Neural cell (in vitro differentiated cells): Measurements from ENCODE around the gene BNC2. TPM values are rescaled to one million over a fixed set of nuclear protein-coding genes. Genes with fewer than 3 reads are reported as not detected.

Source experiments
- H2AFZ ChIP-seq: fragments of 200-600, 300-800 bp; sonication (generic), shearing (Covaris generic); 2 replicates; pipeline ENCODE4 v1.6.0; 2014; ENCODE audit warnings: low read depth, mild to moderate bottlenecking, antibody characterized with exemption, low read length, moderate library complexity
- H3F3A ChIP-seq: fragments of 200-600 bp; shearing (Covaris generic); 2 replicates; pipeline ENCODE4 v1.6.1; 2016; ENCODE audit warnings: mild to moderate bottlenecking, moderate library complexity, mixed read lengths, antibody characterized with exemption, low read length; ENCODE audit not compliant: insufficient read depth, poor library complexity, severe bottlenecking
- H3K27ac ChIP-seq: fragments of 200-600, 300-800 bp; sonication (generic), shearing (Covaris generic); 2 replicates; pipeline ENCODE4 v1.5.1; 2014; ENCODE audit warnings: mild to moderate bottlenecking, low read length, moderate library complexity
- H3K27me3 ChIP-seq: fragments of 300-800, 200-600 bp; sonication (generic), shearing (Covaris generic); 2 replicates; pipeline ENCODE4 v1.6.0; 2014; ENCODE audit warnings: mild to moderate bottlenecking, low read depth, low read length, moderate library complexity; ENCODE audit not compliant: insufficient read depth
- H3K36me3 ChIP-seq: fragments of 300-800, 200-600 bp; sonication (generic), shearing (Covaris generic); 2 replicates; pipeline ENCODE4 v1.5.1; 2014; ENCODE audit warnings: mild to moderate bottlenecking, antibody characterized with exemption, low read length, moderate library complexity; ENCODE audit not compliant: insufficient read depth
- H3K4me2 ChIP-seq: fragments of 300-800, 200-600 bp; sonication (generic), shearing (Covaris generic); 2 replicates; pipeline ENCODE4 v1.6.0; 2014; ENCODE audit warnings: mild to moderate bottlenecking, low read length
- H3K4me3 ChIP-seq: fragments of 300-800, 200-600 bp; sonication (generic), shearing (Covaris generic); 2 replicates; pipeline ENCODE4 v1.5.1; 2014; ENCODE audit warnings: mild to moderate bottlenecking, low read length, moderate library complexity
- H3K79me2 ChIP-seq: fragments of 200-600 bp; shearing (Covaris generic); replicated peaks from 2 replicates; pipeline ENCODE4 v1.6.0; 2014; ENCODE audit warnings: mild to moderate bottlenecking, low read length, moderate library complexity; ENCODE audit not compliant: insufficient read depth
- H3K9ac ChIP-seq: fragments of 300-800, 200-600 bp; sonication (generic), shearing (Covaris generic); 2 replicates; pipeline ENCODE4 v1.6.1; 2016; ENCODE audit warnings: mild to moderate bottlenecking, low read length, mixed read lengths
- H3K9me2 ChIP-seq: fragments of 200-600 bp; shearing (Covaris generic); 2 replicates; pipeline ENCODE4 v1.6.1; 2016; ENCODE audit warnings: mild to moderate bottlenecking, low read length, mixed read lengths; ENCODE audit not compliant: insufficient read depth
- H3K9me3 ChIP-seq: fragments of 200-600, 300-800 bp; sonication (generic), shearing (Covaris generic); 2 replicates; pipeline ENCODE4 v1.6.1; 2016; ENCODE audit warnings: mild to moderate bottlenecking, mixed run types, low read length, moderate library complexity, mixed read lengths
- H4K20me1 ChIP-seq: fragments of 200-600 bp; shearing (Covaris generic); 2 replicates; pipeline ENCODE4 v1.6.1; 2016; ENCODE audit warnings: mild to moderate bottlenecking, mixed run types; ENCODE audit not compliant: insufficient read depth
- CTCF ChIP-seq: fragments of 450-650 bp; IDR thresholded peaks from 2 replicates; pipeline ENCODE4 v1.5.1; 2014; ENCODE audit warnings: antibody characterized with exemption, mild to moderate bottlenecking, moderate library complexity; ENCODE audit not compliant: poor library complexity, severe bottlenecking
- EP300 ChIP-seq: fragments of 450-650 bp; conservative IDR thresholded peaks from 2 replicates; pipeline ENCODE4 v1.6.1; 2014; ENCODE audit warnings: antibody characterized with exemption, mild to moderate bottlenecking, moderate library complexity; ENCODE audit not compliant: poor library complexity, severe bottlenecking
- EZH2 ChIP-seq: fragments of 200-600, 300-800 bp; shearing (Covaris generic), sonication (generic); IDR thresholded peaks from 2 replicates; pipeline ENCODE4 v1.6.1; 2014; ENCODE audit warnings: antibody characterized with exemption, low read length, borderline replicate concordance, mild to moderate bottlenecking; ENCODE audit not compliant: insufficient read depth, poor library complexity, severe bottlenecking
- MXI1 ChIP-seq: fragments of 450-650 bp; conservative IDR thresholded peaks from 2 replicates; pipeline ENCODE4 v1.6.1; 2014; ENCODE audit warnings: antibody characterized with exemption, mild to moderate bottlenecking; ENCODE audit not compliant: poor library complexity, severe bottlenecking
- POLR2AphosphoS5 ChIP-seq: IDR thresholded peaks from 2 replicates; pipeline ENCODE4 v1.6.1; 2012
- RAD21 ChIP-seq: fragments of 450-650 bp; conservative IDR thresholded peaks from 2 replicates; pipeline ENCODE4 v1.6.1; 2014; ENCODE audit warnings: antibody characterized with exemption, mild to moderate bottlenecking, moderate library complexity
- SMC3 ChIP-seq: fragments of 450-650 bp; conservative IDR thresholded peaks from 2 replicates; pipeline ENCODE4 v1.6.1; 2014; ENCODE audit warnings: antibody characterized with exemption, mild to moderate bottlenecking, moderate library complexity; ENCODE audit not compliant: poor library complexity
- TAF1 ChIP-seq: IDR thresholded peaks from 2 replicates; pipeline ENCODE4 v1.6.1; 2012; ENCODE audit warnings: low read depth
- polyA plus RNA-seq: library from polyadenylated mRNA; depleted of rRNA; stranded (reverse); fragments of >200 nt; gene quantifications from 2 replicates; pipeline ENCODE4 v1.2.3, GENCODE V29; 2014
- TF ChIP-seq, protein P1 (sequence below): IDR thresholded peaks from 2 replicates; pipeline ENCODE4 v1.6.1; 2012; ENCODE audit warnings: borderline replicate concordance

The BNC2 gene
- polyA plus RNA-seq, 1 donor from 2014 or later: 1.3 TPM

GRCh38 chr9:16422114-16422513, 448.4 kb downstream of the BNC2 start:
- no peak for TF ChIP-seq POLR2AphosphoS5
- no peak for TF ChIP-seq SMC3
- TF ChIP-seq TAF1: no peak
- no peak for TF ChIP-seq CTCF
- TF ChIP-seq, protein P1, sequence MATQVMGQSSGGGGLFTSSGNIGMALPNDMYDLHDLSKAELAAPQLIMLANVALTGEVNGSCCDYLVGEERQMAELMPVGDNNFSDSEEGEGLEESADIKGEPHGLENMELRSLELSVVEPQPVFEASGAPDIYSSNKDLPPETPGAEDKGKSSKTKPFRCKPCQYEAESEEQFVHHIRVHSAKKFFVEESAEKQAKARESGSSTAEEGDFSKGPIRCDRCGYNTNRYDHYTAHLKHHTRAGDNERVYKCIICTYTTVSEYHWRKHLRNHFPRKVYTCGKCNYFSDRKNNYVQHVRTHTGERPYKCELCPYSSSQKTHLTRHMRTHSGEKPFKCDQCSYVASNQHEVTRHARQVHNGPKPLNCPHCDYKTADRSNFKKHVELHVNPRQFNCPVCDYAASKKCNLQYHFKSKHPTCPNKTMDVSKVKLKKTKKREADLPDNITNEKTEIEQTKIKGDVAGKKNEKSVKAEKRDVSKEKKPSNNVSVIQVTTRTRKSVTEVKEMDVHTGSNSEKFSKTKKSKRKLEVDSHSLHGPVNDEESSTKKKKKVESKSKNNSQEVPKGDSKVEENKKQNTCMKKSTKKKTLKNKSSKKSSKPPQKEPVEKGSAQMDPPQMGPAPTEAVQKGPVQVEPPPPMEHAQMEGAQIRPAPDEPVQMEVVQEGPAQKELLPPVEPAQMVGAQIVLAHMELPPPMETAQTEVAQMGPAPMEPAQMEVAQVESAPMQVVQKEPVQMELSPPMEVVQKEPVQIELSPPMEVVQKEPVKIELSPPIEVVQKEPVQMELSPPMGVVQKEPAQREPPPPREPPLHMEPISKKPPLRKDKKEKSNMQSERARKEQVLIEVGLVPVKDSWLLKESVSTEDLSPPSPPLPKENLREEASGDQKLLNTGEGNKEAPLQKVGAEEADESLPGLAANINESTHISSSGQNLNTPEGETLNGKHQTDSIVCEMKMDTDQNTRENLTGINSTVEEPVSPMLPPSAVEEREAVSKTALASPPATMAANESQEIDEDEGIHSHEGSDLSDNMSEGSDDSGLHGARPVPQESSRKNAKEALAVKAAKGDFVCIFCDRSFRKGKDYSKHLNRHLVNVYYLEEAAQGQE: no peak
- no peak for TF ChIP-seq MXI1
- TF ChIP-seq RAD21: no peak
- no peak for TF ChIP-seq EP300
- no peaks in the 10 kb centered on the region for H3K79me2 ChIP-seq
- no peak overlapping the region for H3K27ac ChIP-seq
- no peak overlapping the region for H3K9ac ChIP-seq
- H3K4me2 ChIP-seq: no peak overlapping the region
- no peaks in the 10 kb centered on the region for H3K36me3 ChIP-seq
- peaks cover 3% of the 10 kb centered on the region for H3K27me3 ChIP-seq
- no peaks in the 10 kb centered on the region for H4K20me1 ChIP-seq
- no peaks in the 10 kb centered on the region for H3K9me3 ChIP-seq
- no peak overlapping the region for H2AFZ ChIP-seq
- no peaks in the 10 kb centered on the region for H3K9me2 ChIP-seq
- H3F3A ChIP-seq: no peaks in the 10 kb centered on the region
- H3K4me3 ChIP-seq: peak overlapping the region; percentile 4

DNA sequence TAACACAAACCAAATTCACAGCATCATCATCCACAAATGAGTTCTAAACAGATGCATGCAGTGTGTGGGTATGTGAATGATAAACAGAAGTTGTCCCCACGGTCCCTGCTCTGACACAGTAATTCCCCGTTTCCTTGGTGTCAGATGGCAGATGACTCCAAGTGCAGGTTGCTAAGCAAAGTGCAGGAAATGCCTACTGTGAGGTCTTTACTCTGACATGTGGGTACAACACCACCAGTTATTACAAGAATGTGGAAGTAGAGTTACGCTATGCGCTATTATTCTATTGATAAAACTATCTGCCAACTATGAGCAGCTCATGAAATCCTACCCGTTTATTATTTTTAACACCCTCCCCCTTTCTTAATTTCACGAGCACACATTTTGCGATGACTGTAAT, 448.9 kb downstream of the BNC2 start:
- H3K27me3 ChIP-seq: peaks cover 3% of the 10 kb centered on the region
- H3K4me2 ChIP-seq: no peak overlapping the region

More for the DNA sequence above, 448.9 kb downstream of the BNC2 start:
- Histone ChIP-seq H3K9me3 (no peaks in the 10 kb centered on the region), H3K9me2 (no peaks in the 10 kb centered on the region), H3K79me2 (no peaks in the 10 kb centered on the region), H3K27ac (peak overlapping the region; percentile 21), H3K4me3 (peak overlapping the region; percentile 4), H4K20me1 (no peaks in the 10 kb centered on the region), H3K9ac (no peak overlapping the region), H3K36me3 (no peaks in the 10 kb centered on the region), H2AFZ (no peak overlapping the region), H3F3A (no peaks in the 10 kb centered on the region)
- peak; percentile 81 for TF ChIP-seq EP300
- peak; percentile 32 for TF ChIP-seq SMC3
- TF ChIP-seq CTCF: no peak
- TF ChIP-seq TAF1: no peak
- TF ChIP-seq EZH2: no peak
- TF ChIP-seq, protein P1: no peak
- TF ChIP-seq RAD21: peak; percentile 17
- peak; percentile 85 for TF ChIP-seq POLR2AphosphoS5
- peak; percentile 36 for TF ChIP-seq MXI1
